ENCODE results near the gene GPR42. TPM values are rescaled to one million over a fixed set of nuclear protein-coding genes. Genes with fewer than 3 reads are reported as not detected.

The GPR42 gene
- total and polyA plus RNA-seq, 10 of the 15 experiments (the other 5 are each of a cell fraction or from before 2014, with no cell fraction given), result 0.13 TPM; not detected in 9

- TF ChIP-seq ZNF592 (IDR thresholded peaks at IDR 0.05), result no peak
- 0 out of 2 replicates have a peak, but pooled peaks have one; percentile 8 for TF ChIP-seq CREM (IDR thresholded peaks at IDR 0.05; ENCODE audit: low read depth)
Observed at GRCh38 chr19:35345671-35346111, 25.2 kb upstream of the GPR42 start (continued).

- ChIA-PET POLR2A (interaction anchor here (0.6 to 5.4 kb wide), 15 partner anchors 9 to 707 kb away, joined by 3 to 135 read pairs (median 5); no protein-coding TSS in a partner anchor), CTCF (interaction anchor here (0.7 to 5.8 kb wide), 12 partner anchors 13 to 205 kb away, joined by 3 to 61 read pairs (median 5); no protein-coding TSS in a partner anchor), SMC1A (ENCODE audit: uncharacterized antibody, unreplicated experiment) (interaction anchor here (0.7 to 7.7 kb wide), 16 partner anchors 15 to 163 kb away, joined by 3 to 152 read pairs (median 6); partner anchors contain the start of gene CD22), RAD21 (ENCODE audit: unreplicated experiment) (interaction anchor here (0.7 to 6.2 kb wide), 17 partner anchors 9 to 149 kb away, joined by 3 to 127 read pairs (median 3); partner anchors contain the start of gene CD22)
- Histone ChIP-seq H3K27ac (ENCODE audit: control insufficient read depth, insufficient read depth) (peak overlapping the region; percentile 97), H3K4me2 (ENCODE audit: control insufficient read depth, insufficient read depth) (peak overlapping the region; percentile 3), H3K9me3 (replicated peaks; ENCODE audit: control insufficient read depth, insufficient read depth, low read length) (no peaks in the 10 kb centered on the region), H3K9ac (ENCODE audit: control insufficient read depth, insufficient read depth, low read length) (peak overlapping the region; percentile 37), H3K4me3 (peak overlapping the region; percentile 15; the same call in 1 of the 2 replicates), H3K4me1 (ENCODE audit: control insufficient read depth, insufficient read depth, low read length) (peaks cover 55% of the 10 kb centered on the region), H3K27me3 (replicated peaks in 1 of 2; ENCODE audit: control insufficient read depth in 2 of 2, insufficient read depth in 2 of 2, low read length in 1 of 2) (no peaks in the 10 kb centered on the region), H3K79me2 (ENCODE audit: control insufficient read depth, insufficient read depth, low read length) (no peaks in the 10 kb centered on the region), H3K36me3 (ENCODE audit: control insufficient read depth in 2 of 2, insufficient read depth in 2 of 2, low read length in 1 of 2) (peaks cover 7 to 14% of the 10 kb centered on the region in 2 experiments), H2AFZ (ENCODE audit: control insufficient read depth, low read depth, low read length) (peak overlapping the region; percentile 59), H4K20me1 (ENCODE audit: control insufficient read depth, insufficient read depth) (no peaks in the 10 kb centered on the region)
- ATAC-seq, result peak; percentile 67
- DNase-seq (ENCODE audit: low read depth, low spot score), result peak; percentile 74
- 8% methylated on average over 28 of the region's 28 CpGs for WGBS (ENCODE audit: insufficient coverage, insufficient replicate concordance, low lambda C conversion rate, missing lambda C conversion rate)
- peak; percentile 87 for FAIRE-seq
- intact Hi-C loops (cut with micrococcal nuclease; ENCODE audit: unreplicated experiment), result loop anchor here (1.0 to 5.0 kb wide), 5 partner anchors 11 to 251 kb away; partner anchors contain the start of gene USF2
- in situ Hi-C loops (cut with MboI), result loop anchor here (5.0 kb wide), 1 partner anchor 121 kb away; no protein-coding TSS in a partner anchor
- TSS peak; percentile 72 for BruUV-seq (replicated peaks)
- TF ChIP-seq CEBPZ (IDR thresholded peaks at IDR 0.05; ENCODE audit: low read depth, low read length) (no peak), NFXL1 (IDR thresholded peaks at IDR 0.05; ENCODE audit: borderline replicate concordance) (no peak), EZH2 (IDR thresholded peaks at IDR 0.05; ENCODE audit: borderline replicate concordance, control insufficient read depth, low read depth, low read length) (no peak), BHLHE40 (IDR thresholded peaks at IDR 0.05; ENCODE audit: borderline replicate concordance in 1 of 2, low read depth in 2 of 2, low read length in 1 of 2) (peak; percentile 90 to 95), ZNF207 (IDR thresholded peaks at IDR 0.05; ENCODE audit: borderline replicate concordance) (no peak)
Observed at GRCh38 chr19:35346193-35347052, 24.4 kb upstream of the GPR42 start.

All from GM12878 (cell line).